ENCODE results near the gene TPGS2. TPM values are rescaled to one million over a fixed set of nuclear protein-coding genes. Genes with fewer than 3 reads are reported as not detected.
A peak's percentile ranks its signal among the peaks of the same experiment; 100 is the strongest.

TPGS2 gene
- total RNA-seq, 1 experiment from 2014 or later = 40.9 TPM

GRCh38 chr18:36775396-36775795 is 53.4 kb downstream of the TPGS2 start:
- DNase-seq (ENCODE audit: unreplicated experiment) = no peak
- no peak for TF ChIP-seq CTCF (IDR thresholded peaks at IDR 0.05; ENCODE audit: unreplicated experiment)
- Mint-ChIP-seq H3K27ac (ENCODE audit: low read depth, unreplicated experiment) (no peak overlapping the region), H3K36me3 (ENCODE audit: insufficient read depth, unreplicated experiment) (no peaks in the 10 kb centered on the region), H3K4me1 (ENCODE audit: insufficient read depth, unreplicated experiment) (no peaks in the 10 kb centered on the region), H3K9me3 (ENCODE audit: unreplicated experiment) (no peaks in the 10 kb centered on the region), H3K27me3 (ENCODE audit: insufficient read depth, unreplicated experiment) (no peaks in the 10 kb centered on the region), H3K4me3 (ENCODE audit: unreplicated experiment) (no peak overlapping the region)
- intact Hi-C loops (cut with micrococcal nuclease) = no loop called here
- POLR2A ChIA-PET = no interaction called here
- BruUV-seq (replicated peaks) = no TSS peak
- CTCF ChIA-PET = no interaction called here

GRCh38 chr18:36772241-36772723 is 56.5 kb downstream of the TPGS2 start:
- no peaks in the 10 kb centered on the region for H3K9me3 Mint-ChIP-seq (ENCODE audit: unreplicated experiment)
- no peak for TF ChIP-seq CTCF (IDR thresholded peaks at IDR 0.05; ENCODE audit: unreplicated experiment)
- no peak overlapping the region for H3K27ac Mint-ChIP-seq (ENCODE audit: low read depth, unreplicated experiment)
- no TSS peak for BruUV-seq (replicated peaks)
- H3K4me3 Mint-ChIP-seq (ENCODE audit: unreplicated experiment) = no peak overlapping the region
- ChIA-PET CTCF (interaction anchor here (1.1 kb wide), 2 partner anchors 199 to 676 kb away, joined by 3 read pairs; no protein-coding TSS in a partner anchor), POLR2A (no interaction called here)
- H3K36me3 Mint-ChIP-seq (ENCODE audit: insufficient read depth, unreplicated experiment) = no peaks in the 10 kb centered on the region
- DNase-seq (ENCODE audit: unreplicated experiment) = no peak
- intact Hi-C loops (cut with micrococcal nuclease) = no loop called here
- H3K4me1 Mint-ChIP-seq (ENCODE audit: insufficient read depth, unreplicated experiment) = peaks cover 7% of the 10 kb centered on the region
- H3K27me3 Mint-ChIP-seq (ENCODE audit: insufficient read depth, unreplicated experiment) = no peaks in the 10 kb centered on the region

DNA sequence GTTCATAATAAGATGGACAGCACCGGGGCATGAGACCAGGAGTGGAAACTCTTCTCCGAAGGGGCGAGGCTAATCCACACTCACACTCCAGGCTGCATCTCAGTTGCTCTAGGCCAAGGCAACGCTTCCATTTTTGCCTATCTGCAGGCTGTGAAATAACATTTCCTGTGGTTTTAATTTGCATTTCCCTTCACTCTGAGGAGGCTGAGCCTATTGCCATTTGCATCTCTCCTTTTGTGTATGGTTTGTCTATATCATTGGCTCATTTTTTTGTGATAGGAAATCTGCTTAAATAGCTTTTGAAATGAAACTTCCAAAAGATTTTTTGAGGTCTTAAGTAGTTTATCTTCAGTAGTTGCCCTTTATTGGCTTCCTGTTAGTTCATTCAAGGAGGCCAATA is 57.6 kb downstream of the TPGS2 start:
- CTCF ChIA-PET = interaction anchor here (0.5 to 1.8 kb wide), 5 partner anchors 61 to 675 kb away, joined by 3 read pairs; no protein-coding TSS in a partner anchor

GRCh38 chr18:36770315-36770946 is 58.4 kb downstream of the TPGS2 start:
- BruUV-seq (replicated peaks) = no TSS peak
- H3K36me3 Mint-ChIP-seq (ENCODE audit: insufficient read depth, unreplicated experiment) = no peaks in the 10 kb centered on the region
- no peak overlapping the region for H3K27ac Mint-ChIP-seq (ENCODE audit: low read depth, unreplicated experiment)
- ChIA-PET CTCF (interaction anchor here (1.8 kb wide), 1 partner anchor 84 kb away, joined by 3 read pairs; no protein-coding TSS in a partner anchor), POLR2A (no interaction called here)
- H3K27me3 Mint-ChIP-seq (ENCODE audit: insufficient read depth, unreplicated experiment) = no peaks in the 10 kb centered on the region
- no peak for DNase-seq (ENCODE audit: unreplicated experiment)
- no peaks in the 10 kb centered on the region for H3K9me3 Mint-ChIP-seq (ENCODE audit: unreplicated experiment)
- H3K4me3 Mint-ChIP-seq (ENCODE audit: unreplicated experiment) = no peak overlapping the region
- intact Hi-C loops (cut with micrococcal nuclease) = no loop called here
- TF ChIP-seq CTCF (IDR thresholded peaks at IDR 0.05; ENCODE audit: unreplicated experiment) = no peak
- H3K4me1 Mint-ChIP-seq (ENCODE audit: insufficient read depth, unreplicated experiment) = peaks cover 7% of the 10 kb centered on the region

More for the DNA sequence above, 57.6 kb downstream of the TPGS2 start:
- intact Hi-C loops (cut with micrococcal nuclease) = no loop called here
- no peak overlapping the region for H3K4me3 Mint-ChIP-seq (ENCODE audit: unreplicated experiment)
- H3K4me1 Mint-ChIP-seq (ENCODE audit: insufficient read depth, unreplicated experiment) = peaks cover 7% of the 10 kb centered on the region
- no TSS peak for BruUV-seq (replicated peaks)
- no peak for TF ChIP-seq CTCF (IDR thresholded peaks at IDR 0.05; ENCODE audit: unreplicated experiment)
- no peaks in the 10 kb centered on the region for H3K9me3 Mint-ChIP-seq (ENCODE audit: unreplicated experiment)
- peak overlapping the region; percentile 20 for H3K27ac Mint-ChIP-seq (ENCODE audit: low read depth, unreplicated experiment)
- no peaks in the 10 kb centered on the region for H3K27me3 Mint-ChIP-seq (ENCODE audit: insufficient read depth, unreplicated experiment)
- no peak for DNase-seq (ENCODE audit: unreplicated experiment)
- no peaks in the 10 kb centered on the region for H3K36me3 Mint-ChIP-seq (ENCODE audit: insufficient read depth, unreplicated experiment)
- POLR2A ChIA-PET = no interaction called here

Measured in MCF 10A (cell line).